Activated B cell treated with CpG ODN at 0.5 μM for 24 hours (primary cell): ENCODE measurements around the gene MPPED2. TPM values are rescaled to one million over a fixed set of nuclear protein-coding genes. Genes with fewer than 3 reads are reported as not detected.

Experiments used
- ATAC-seq: fragments of 200-7000 bp; cut with Tn5 transposase; one replicate; pipeline ENCODE4 v1.10.0; 2021; ENCODE audit warnings: low read depth, mild to moderate bottlenecking, moderate library complexity
- CTCF ChIA-PET: fragments of 350-600 bp; sonication (Branson Sonifier 250); formaldehyde crosslinking; loops from one replicate; lab custom pipeline; 2021; ENCODE audit warnings: antibody characterized with exemption; lab: Charles Lee
- POLR2A ChIA-PET: fragments of 350-600 bp; sonication (Branson Sonifier 250); formaldehyde crosslinking; loops from one replicate; lab custom pipeline; 2021; ENCODE audit warnings: antibody characterized with exemption; lab: Charles Lee
- DNase-seq: peaks from one replicate; pipeline ENCODE4 v3.0.0; 2022
- H3K27ac Mint-ChIP-seq: one replicate; pipeline ENCODE4 v1.8.0; 2020; ENCODE audit warnings: mixed read lengths
- H3K27me3 Mint-ChIP-seq: one replicate; pipeline ENCODE4 v1.8.0; 2021; ENCODE audit warnings: mixed read lengths
- H3K36me3 Mint-ChIP-seq: one replicate; pipeline ENCODE4 v1.8.0; 2021; ENCODE audit warnings: low read depth, mixed read lengths
- H3K4me1 Mint-ChIP-seq: one replicate; pipeline ENCODE4 v1.8.0; 2021; ENCODE audit warnings: mixed read lengths
- H3K4me3 Mint-ChIP-seq: one replicate; pipeline ENCODE4 v1.8.0; 2020; ENCODE audit warnings: mild to moderate bottlenecking, mixed read lengths
- H3K9me3 Mint-ChIP-seq: one replicate; pipeline ENCODE4 v1.8.0; 2020; ENCODE audit warnings: mixed read lengths
- CTCF ChIP-seq: fragments of 200-600 bp; IDR thresholded peaks from one replicate; pipeline ENCODE4 v1.8.0; 2022; ENCODE audit warnings: antibody characterized with exemption, mild to moderate bottlenecking
- intact Hi-C: fragments of 100-400 bp; cut with micrococcal nuclease; formaldehyde crosslinking; loops from one replicate; pipeline ENCODE4 v1.15.1; 2024
- total RNA-seq: library from RNA; stranded (reverse); gene quantifications from 2 replicates; pipeline ENCODE4 v1.2.3, GENCODE V29; 2022

Gene MPPED2
- total RNA-seq, 1 donor from 2014 or later: 1.7 TPM

DNA sequence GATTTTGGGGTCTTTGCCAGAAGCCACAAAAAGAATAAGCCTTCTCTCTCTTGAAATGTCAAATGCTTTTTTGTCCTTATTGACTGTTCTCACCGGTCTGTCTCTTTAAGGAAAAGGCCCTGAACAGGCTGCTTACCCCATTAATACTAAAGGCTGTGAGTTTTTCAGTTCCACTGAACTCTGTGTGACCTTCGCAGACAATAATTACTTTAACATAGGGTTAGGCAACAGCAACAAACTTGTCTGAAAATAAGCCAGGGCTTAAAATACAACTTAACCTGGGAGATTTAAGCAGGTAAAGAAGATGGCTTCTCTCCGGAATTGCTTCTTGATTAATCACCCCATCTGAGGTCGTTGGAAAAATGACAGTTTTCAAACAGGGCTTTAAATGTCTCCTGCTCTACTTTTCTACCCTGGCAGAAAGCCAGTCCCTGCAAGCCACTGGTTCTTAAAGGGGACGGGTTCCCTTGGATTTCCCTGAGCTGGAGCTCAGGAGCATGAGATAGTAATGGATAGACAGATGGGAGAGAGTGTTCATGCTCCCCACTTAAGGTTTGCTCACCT lies 193.8 kb downstream of the MPPED2 start:
- DNase-seq (no peak), ATAC-seq (no peak)
- intact Hi-C loops: no loop called here
- CTCF ChIA-PET: no interaction called here
- Mint-ChIP-seq H3K27ac (no peak overlapping the region), H3K9me3 (peaks cover 5% of the 10 kb centered on the region), H3K4me3 (no peak overlapping the region), H3K36me3 (no peaks in the 10 kb centered on the region), H3K4me1 (no peaks in the 10 kb centered on the region), H3K27me3 (peaks cover 9% of the 10 kb centered on the region)
- POLR2A ChIA-PET: no interaction called here
- no peak for TF ChIP-seq CTCF

DNA sequence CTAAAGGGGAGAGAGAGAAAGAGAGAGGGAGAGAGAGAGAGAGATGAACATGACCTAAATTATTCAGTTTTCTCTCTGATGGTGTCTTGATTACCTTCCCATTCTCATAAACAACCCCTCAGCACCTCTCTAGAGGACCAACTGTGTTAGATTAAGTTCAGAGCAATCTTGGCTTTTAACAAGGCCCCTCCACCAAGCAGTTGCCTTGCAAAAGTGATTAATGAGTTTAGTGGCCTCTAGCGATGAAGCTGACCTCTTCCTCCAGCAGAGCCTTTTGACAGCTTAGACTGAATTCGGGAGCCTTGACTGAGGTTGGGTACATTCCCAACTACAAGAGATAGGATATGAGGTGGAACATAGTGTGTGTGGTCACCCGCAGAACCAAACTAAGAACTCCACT lies 197.2 kb downstream of the MPPED2 start:
- ATAC-seq (no peak), DNase-seq (no peak)
- Mint-ChIP-seq H3K36me3 (no peaks in the 10 kb centered on the region), H3K4me1 (no peaks in the 10 kb centered on the region), H3K9me3 (peaks cover 1% of the 10 kb centered on the region), H3K27me3 (peaks cover 3% of the 10 kb centered on the region), H3K27ac (no peak overlapping the region), H3K4me3 (no peak overlapping the region)
- ChIA-PET CTCF (no interaction called here), POLR2A (no interaction called here)
- no peak for TF ChIP-seq CTCF
- intact Hi-C loops: no loop called here

DNA sequence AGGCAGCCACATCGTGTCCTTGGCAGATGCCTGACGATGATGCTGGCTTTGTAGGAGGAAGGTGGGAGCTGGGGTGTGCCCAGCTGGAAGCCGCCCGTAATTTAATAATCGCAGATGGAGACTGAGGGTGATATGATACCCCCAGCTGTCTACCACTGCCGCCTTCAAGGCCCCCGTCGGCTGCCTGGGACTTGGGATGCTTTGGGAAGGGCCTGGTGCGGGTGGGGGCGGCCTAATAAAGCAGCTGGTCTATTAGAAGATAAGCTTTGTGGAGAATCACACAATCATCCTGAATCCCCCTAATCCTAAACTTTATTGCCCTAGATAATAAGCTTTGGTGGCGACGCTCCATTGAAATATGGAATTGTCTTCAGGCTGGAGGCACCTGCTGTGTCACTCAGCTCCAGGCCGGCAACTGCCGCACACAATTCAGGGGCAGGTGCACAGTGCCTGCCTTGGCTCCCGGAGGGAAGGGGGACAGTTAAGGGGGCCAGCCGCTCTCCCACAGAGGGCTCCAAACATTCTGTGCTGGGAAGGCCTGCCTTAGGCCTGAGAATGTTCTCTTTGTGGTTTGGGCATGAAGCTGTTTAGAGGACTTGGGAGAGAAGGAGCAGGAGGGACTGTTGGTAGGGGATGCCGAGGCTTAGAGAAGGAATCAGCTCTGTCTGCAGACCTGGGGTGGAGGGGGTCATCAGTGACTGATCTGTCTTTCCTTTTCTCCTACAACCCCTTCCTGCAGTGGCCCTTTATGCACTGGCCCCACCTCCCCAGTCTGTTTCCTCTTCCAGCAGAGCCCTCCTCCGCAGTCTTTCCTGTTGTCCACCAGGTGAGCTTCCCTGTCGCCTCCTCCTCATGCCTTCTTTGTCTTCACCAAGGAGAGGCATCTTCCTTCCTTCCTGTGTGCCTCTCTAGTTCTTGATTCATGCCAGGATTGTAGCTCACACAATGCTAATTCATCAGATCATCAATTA lies 198.0 kb downstream of the MPPED2 start:
- intact Hi-C loops: no loop called here
- H3K4me1 Mint-ChIP-seq: no peaks in the 10 kb centered on the region
- no peaks in the 10 kb centered on the region for H3K27me3 Mint-ChIP-seq
- no peaks in the 10 kb centered on the region for H3K36me3 Mint-ChIP-seq
- H3K4me3 Mint-ChIP-seq: no peak overlapping the region
- H3K27ac Mint-ChIP-seq: no peak overlapping the region
- no peak for DNase-seq
- POLR2A ChIA-PET: no interaction called here
- H3K9me3 Mint-ChIP-seq: no peaks in the 10 kb centered on the region
- no peak for TF ChIP-seq CTCF
- ATAC-seq: no peak
- CTCF ChIA-PET: no interaction called here

- H3K4me3 Mint-ChIP-seq: no peak overlapping the region
- no peaks in the 10 kb centered on the region for H3K27me3 Mint-ChIP-seq
- H3K9me3 Mint-ChIP-seq: no peaks in the 10 kb centered on the region
- no peaks in the 10 kb centered on the region for H3K4me1 Mint-ChIP-seq
- no peaks in the 10 kb centered on the region for H3K36me3 Mint-ChIP-seq
- POLR2A ChIA-PET: no interaction called here
- CTCF ChIA-PET: no interaction called here
- DNase-seq: no peak
- TF ChIP-seq CTCF: no peak
- no peak overlapping the region for H3K27ac Mint-ChIP-seq
- intact Hi-C loops: no loop called here
- ATAC-seq: no peak
These were observed 204.3 kb downstream of the MPPED2 start for GRCh38 chr11:30381879-30382278.

DNA sequence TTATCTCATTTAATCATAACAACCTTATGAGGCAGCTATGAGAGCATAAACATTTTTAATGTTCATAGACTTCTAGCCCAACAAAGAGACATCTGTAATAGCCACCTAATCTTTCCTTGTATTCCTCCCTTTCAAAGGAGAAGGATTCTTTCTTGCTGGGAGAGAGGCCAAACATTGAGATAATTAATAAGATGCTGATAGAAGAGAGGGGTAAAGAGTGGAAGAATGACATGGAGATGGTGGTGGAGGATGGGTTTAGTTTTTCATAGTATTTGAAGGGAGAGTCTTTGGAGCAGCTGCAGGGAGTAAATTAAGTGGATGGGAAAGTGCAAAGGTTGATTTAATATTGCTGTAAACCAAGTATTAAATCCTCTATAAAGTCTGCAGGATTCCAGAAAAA lies 205.3 kb downstream of the MPPED2 start:
- POLR2A ChIA-PET: no interaction called here
- TF ChIP-seq CTCF: no peak
- DNase-seq (no peak), ATAC-seq (no peak)
- Mint-ChIP-seq H3K4me3 (no peak overlapping the region), H3K4me1 (no peaks in the 10 kb centered on the region), H3K27ac (no peak overlapping the region), H3K27me3 (no peaks in the 10 kb centered on the region), H3K9me3 (no peaks in the 10 kb centered on the region), H3K36me3 (no peaks in the 10 kb centered on the region)
- CTCF ChIA-PET: no interaction called here
- intact Hi-C loops: no loop called here
